Natural killer cell (primary cell): ENCODE measurements around the gene MACROD2. TPM values are rescaled to one million over a fixed set of nuclear protein-coding genes. Genes with fewer than 3 reads are reported as not detected.

Experiments used
- ATAC-seq, 3 donors: fragments of 150-1000 bp in 2 of 3; fragments of 200-7000 bp in 1 of 3; cut with Tn5 transposase; 1 replicate in 1 of 3; 2 replicates in 2 of 3; pipeline ENCODE4 v1.10.0; 2021; ENCODE audit warnings: mild to moderate bottlenecking in 2 of 3, moderate library complexity in 2 of 3
- DNase-seq, 2 donors: peaks; one replicate each; pipeline versions ENCODE4 v3.0.0 to v3.0.0-alpha.2; 2013 to 2021; ENCODE audit warnings: mixed read lengths in 1 of 2
- H3K27ac ChIP-seq: one replicate; pipeline ENCODE4 v1.5.1; 2013; ENCODE audit warnings: mild to moderate bottlenecking, low read length
- H3K27me3 ChIP-seq: one replicate; pipeline ENCODE4 v1.6.1; 2013; ENCODE audit warnings: low read length; ENCODE audit not compliant: control insufficient read depth, insufficient read depth
- H3K36me3 ChIP-seq: one replicate; pipeline ENCODE4 v1.6.1; 2013; ENCODE audit warnings: low read length; ENCODE audit not compliant: control insufficient read depth, insufficient read depth
- H3K4me1 ChIP-seq: one replicate; pipeline ENCODE4 v1.6.1; 2013; ENCODE audit warnings: low read length; ENCODE audit not compliant: control insufficient read depth, insufficient read depth
- H3K4me3 ChIP-seq: one replicate; pipeline ENCODE4 v1.5.1; 2013; ENCODE audit warnings: low read length
- H3K9me3 ChIP-seq: one replicate; pipeline ENCODE4 v1.6.1; 2013; ENCODE audit warnings: low read length; ENCODE audit not compliant: control insufficient read depth, insufficient read depth
- H3K27ac Mint-ChIP-seq, 2 donors: one replicate each; pipeline ENCODE4 v1.8.0; 2022; ENCODE audit warnings: mild to moderate bottlenecking in 2 of 2, mixed read lengths in 2 of 2, moderate library complexity in 1 of 2
- H3K27me3 Mint-ChIP-seq, 2 donors: one replicate each; pipeline ENCODE4 v1.8.0; 2022; ENCODE audit warnings: low read depth in 2 of 2, mixed read lengths in 2 of 2
- H3K36me3 Mint-ChIP-seq: one replicate; pipeline ENCODE4 v1.8.0; 2022; ENCODE audit warnings: mixed read lengths
- H3K4me1 Mint-ChIP-seq, 2 donors: one replicate each; pipeline ENCODE4 v1.8.0; 2022; ENCODE audit warnings: mixed read lengths in 2 of 2
- H3K4me3 Mint-ChIP-seq: one replicate; pipeline ENCODE4 v1.8.0; 2022; ENCODE audit warnings: mild to moderate bottlenecking, moderate library complexity, mixed read lengths
- H3K9me3 Mint-ChIP-seq, 2 donors: one replicate each; pipeline ENCODE4 v1.8.0; 2022; ENCODE audit warnings: mixed read lengths in 2 of 2
- CTCF ChIP-seq: fragments of 200-600 bp; IDR thresholded peaks from one replicate; pipeline ENCODE4 v1.8.0; 2022; ENCODE audit warnings: antibody characterized with exemption
- WGBS: methylation state at CpG from one replicate; pipeline ENCODE4 v1.1.7; 2013; ENCODE audit warnings: missing lambda C conversion rate; ENCODE audit not compliant: insufficient coverage; 5-methylcytosine and 5-hydroxymethylcytosine counted together
- intact Hi-C: fragments of 100-400 bp; cut with micrococcal nuclease; formaldehyde crosslinking; loops from one replicate; pipeline ENCODE4 v1.14.2; 2022
- total RNA-seq, 4 donors: library from RNA; stranded (reverse); fragments of 120-200 nt in 1 of 4; gene quantifications; one replicate each; pipeline versions ENCODE4 v1.2.3 to v1.2.4, GENCODE V29; 2013 to 2022

Gene MACROD2
- total RNA-seq, 3 donors from 2014 or later (not counting 1 experiment from before 2014, with no cell fraction given): 0.19 to 0.88 TPM; not detected in 1

DNA sequence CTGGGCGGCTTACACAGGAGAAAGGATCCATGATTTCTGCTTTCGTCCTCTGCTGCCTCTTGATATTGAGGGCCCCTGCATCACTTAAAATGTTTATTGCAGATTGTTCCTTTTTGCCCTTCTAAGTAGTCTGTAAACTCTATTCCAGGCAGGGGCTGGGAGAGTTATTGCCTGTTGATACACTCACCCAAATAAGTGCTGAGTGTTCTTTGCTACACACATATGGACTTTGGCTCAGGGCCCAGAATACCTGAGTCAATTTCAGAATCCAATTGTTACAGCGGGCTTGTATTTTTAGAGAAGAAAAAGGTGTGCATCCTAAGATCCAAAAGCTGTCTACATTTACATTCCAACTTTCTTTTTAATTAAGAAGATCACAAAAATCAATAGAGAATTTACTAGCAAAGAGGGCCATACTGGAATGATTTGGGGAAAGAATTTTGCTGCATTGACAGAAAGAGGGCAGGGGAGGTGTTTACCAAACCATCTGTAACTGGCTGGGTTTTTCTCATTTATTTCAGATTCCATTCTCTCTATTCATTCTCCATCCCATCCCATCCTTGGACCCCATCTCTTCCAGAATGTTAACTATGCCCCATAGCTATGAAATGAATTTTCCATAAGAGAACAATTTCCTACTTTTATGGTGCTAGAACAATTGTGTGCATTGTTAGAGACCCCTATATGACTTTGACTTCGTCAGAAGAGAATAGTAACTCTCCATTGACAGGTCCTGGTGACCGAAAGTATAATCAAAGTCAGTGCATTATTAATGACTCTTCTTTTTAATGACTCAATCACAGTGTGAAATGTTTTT, 1302.0 kb downstream of the MACROD2 start:
- Mint-ChIP-seq H3K27ac (no peak overlapping the region), H3K4me1 (no peaks in the 10 kb centered on the region), H3K27me3 (no peaks in the 10 kb centered on the region), H3K4me3 (no peak overlapping the region), H3K36me3 (no peaks in the 10 kb centered on the region), H3K9me3 (peaks cover 2 to 4% of the 10 kb centered on the region in 2 donors)
- Histone ChIP-seq H3K9me3 (no peaks in the 10 kb centered on the region), H3K27ac (no peak overlapping the region), H3K36me3 (no peaks in the 10 kb centered on the region), H3K4me3 (no peak overlapping the region), H3K4me1 (no peaks in the 10 kb centered on the region), H3K27me3 (no peaks in the 10 kb centered on the region)
- DNase-seq (no peak), ATAC-seq (no peak)
- no peak for TF ChIP-seq CTCF
- intact Hi-C loops: no loop called here
- WGBS: 90% methylated on average over 5 of the region's 5 CpGs

- ATAC-seq (no peak), DNase-seq (no peak)
- Mint-ChIP-seq H3K27ac (no peak overlapping the region), H3K4me1 (no peaks in the 10 kb centered on the region), H3K36me3 (peaks cover 6% of the 10 kb centered on the region), H3K4me3 (no peak overlapping the region), H3K27me3 (no peaks in the 10 kb centered on the region), H3K9me3 (peaks cover 8 to 17% of the 10 kb centered on the region in 2 donors)
- TF ChIP-seq CTCF: no peak
- no peaks in the 10 kb centered on the region for H3K36me3 ChIP-seq
- peaks cover 4% of the 10 kb centered on the region for H3K9me3 ChIP-seq
- H3K27me3 ChIP-seq: no peaks in the 10 kb centered on the region
- no peaks in the 10 kb centered on the region for H3K4me1 ChIP-seq
- WGBS: 84% methylated on average over 5 of the region's 5 CpGs
- no peak overlapping the region for H3K4me3 ChIP-seq
- no peak overlapping the region for H3K27ac ChIP-seq
- intact Hi-C loops: loop anchor here (10.0 kb wide), 1 partner anchor 57 kb away; no protein-coding TSS in a partner anchor
Measured at GRCh38 chr20:15302075-15302474, 1306.8 kb downstream of the MACROD2 start.

DNA sequence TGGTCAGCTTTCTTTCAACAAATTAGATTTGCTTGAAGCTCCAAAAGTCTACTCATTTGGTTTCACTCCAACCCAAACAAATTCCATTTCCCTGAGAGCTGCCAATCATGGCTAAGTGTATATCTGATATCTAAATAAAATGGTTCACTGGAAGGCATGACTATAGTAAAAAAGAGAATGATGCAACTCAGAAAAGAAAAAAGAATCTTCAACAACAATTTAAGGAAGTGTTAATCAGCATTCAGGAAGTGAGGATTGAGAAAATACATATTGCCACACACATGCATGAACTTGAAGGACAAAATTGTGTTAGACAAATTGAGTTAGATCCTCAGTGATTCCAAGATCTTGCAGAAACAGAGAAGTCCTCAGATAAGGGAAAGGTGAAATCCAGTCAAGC, 1315.0 kb downstream of the MACROD2 start:
- Mint-ChIP-seq H3K36me3 (no peaks in the 10 kb centered on the region), H3K27me3 (no peaks in the 10 kb centered on the region), H3K9me3 (peaks cover 12 to 13% of the 10 kb centered on the region in 2 donors), H3K4me1 (no peaks in the 10 kb centered on the region), H3K4me3 (no peak overlapping the region), H3K27ac (no peak overlapping the region)
- Histone ChIP-seq H3K4me3 (no peak overlapping the region), H3K27me3 (no peaks in the 10 kb centered on the region), H3K36me3 (no peaks in the 10 kb centered on the region), H3K9me3 (no peaks in the 10 kb centered on the region), H3K4me1 (no peaks in the 10 kb centered on the region), H3K27ac (no peak overlapping the region)
- intact Hi-C loops: no loop called here
- DNase-seq (no peak), ATAC-seq (no peak)
- no peak for TF ChIP-seq CTCF

DNA sequence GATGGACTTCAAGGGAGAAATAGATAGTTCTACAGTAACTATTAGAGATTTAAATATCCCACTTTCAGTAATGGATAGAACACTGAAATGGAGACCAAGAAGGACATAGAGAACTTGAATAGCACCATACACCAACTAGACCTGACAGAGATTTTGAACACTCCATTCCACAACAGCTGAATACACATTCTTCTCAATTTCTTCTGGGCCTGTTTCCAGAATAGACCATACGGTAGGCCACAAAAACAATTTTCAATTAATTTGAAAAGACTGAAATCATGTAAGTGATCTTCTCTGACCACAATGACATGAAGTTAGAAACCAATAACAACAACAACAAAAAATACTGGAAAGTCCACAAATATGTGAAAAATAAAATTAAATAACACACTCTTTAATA, 1321.2 kb downstream of the MACROD2 start:
- ATAC-seq (no peak), DNase-seq (no peak)
- Histone ChIP-seq H3K9me3 (no peaks in the 10 kb centered on the region), H3K4me1 (no peaks in the 10 kb centered on the region), H3K27ac (no peak overlapping the region), H3K36me3 (no peaks in the 10 kb centered on the region), H3K4me3 (no peak overlapping the region), H3K27me3 (no peaks in the 10 kb centered on the region)
- H3K9me3 Mint-ChIP-seq: peaks cover 8 to 11% of the 10 kb centered on the region in 2 donors
- H3K27me3 Mint-ChIP-seq: no peaks in the 10 kb centered on the region
- WGBS: 90% methylated on average over 1 of the region's 1 CpG
- H3K4me3 Mint-ChIP-seq: no peak overlapping the region
- no peaks in the 10 kb centered on the region for H3K36me3 Mint-ChIP-seq
- no peak for TF ChIP-seq CTCF
- H3K27ac Mint-ChIP-seq: no peak overlapping the region
- H3K4me1 Mint-ChIP-seq: no peaks in the 10 kb centered on the region
- intact Hi-C loops: no loop called here
